Neuronal stem cell (in vitro differentiated cells): Measurements from ENCODE around the gene LLGL2.
A peak's percentile ranks its signal among the peaks of the same experiment; 100 is the strongest.

Experiments used
- DNase-seq: peaks from one replicate; pipeline ENCODE4 v3.0.0-alpha.2; 2013; ENCODE audit warnings: low spot score
- H2AFZ ChIP-seq: one replicate; pipeline ENCODE4 v1.6.1; 2013; ENCODE audit warnings: mild to moderate bottlenecking, low read length, inconsistent platforms
- H2AK5ac ChIP-seq: 2 replicates; pipeline ENCODE4 v1.6.1; 2013; ENCODE audit warnings: low read depth, mild to moderate bottlenecking, inconsistent platforms, low read length, moderate library complexity, mixed read lengths
- H2BK120ac ChIP-seq: 2 replicates; pipeline ENCODE4 v1.6.1; 2013; ENCODE audit warnings: low read depth, mild to moderate bottlenecking, inconsistent platforms, low read length, moderate library complexity, mixed read lengths
- H2BK12ac ChIP-seq: one replicate; pipeline ENCODE4 v1.6.1; 2013; ENCODE audit warnings: low read length, inconsistent platforms
- H2BK15ac ChIP-seq: 2 replicates; pipeline ENCODE4 v1.6.1; 2013; ENCODE audit warnings: mild to moderate bottlenecking, low read length, inconsistent platforms, mixed read lengths
- H2BK5ac ChIP-seq: one replicate; pipeline ENCODE4 v1.6.1; 2013; ENCODE audit warnings: inconsistent platforms, mild to moderate bottlenecking, low read length, moderate library complexity
- H3K14ac ChIP-seq: one replicate; pipeline ENCODE4 v1.6.1; 2013; ENCODE audit warnings: low read length, inconsistent platforms
- H3K18ac ChIP-seq: 2 replicates; pipeline ENCODE4 v1.6.1; 2013; ENCODE audit warnings: low read length, inconsistent platforms
- H3K23ac ChIP-seq: 2 replicates; pipeline ENCODE4 v1.6.1; 2013; ENCODE audit warnings: low read depth, mild to moderate bottlenecking, mixed read lengths, low read length, inconsistent platforms; ENCODE audit not compliant: poor library complexity
- H3K27ac ChIP-seq: replicated peaks from 3 replicates; pipeline ENCODE4 v1.5.1; 2013; ENCODE audit warnings: low read length, inconsistent platforms
- H3K27me3 ChIP-seq, 3 experiments: 2 replicates each; pipeline ENCODE4 v1.6.1; 2013; ENCODE audit warnings: low read length in 3 of 3, mild to moderate bottlenecking in 2 of 3, inconsistent platforms in 1 of 3, low read depth in 1 of 3, mixed read lengths in 1 of 3, moderate library complexity in 1 of 3; ENCODE audit not compliant: control insufficient read depth in 3 of 3, insufficient read depth in 3 of 3
- H3K36me3 ChIP-seq, 2 donors: replicated peaks in 1 of 2; 2 replicates each; pipeline ENCODE4 v1.6.1; 2013; ENCODE audit warnings: low read length in 2 of 2; ENCODE audit not compliant: control insufficient read depth in 2 of 2, insufficient read depth in 2 of 2
- H3K4ac ChIP-seq: 2 replicates; pipeline ENCODE4 v1.6.1; 2013; ENCODE audit warnings: inconsistent platforms, mild to moderate bottlenecking, low read length, moderate library complexity
- H3K4me1 ChIP-seq, 2 donors: 1 replicate in 1 of 2; 2 replicates in 1 of 2; pipeline ENCODE4 v1.6.1; 2013; ENCODE audit warnings: low read length in 2 of 2, low read depth in 1 of 2; ENCODE audit not compliant: control insufficient read depth in 2 of 2, insufficient read depth in 1 of 2
- H3K4me2 ChIP-seq: one replicate; pipeline ENCODE4 v1.6.1; 2013; ENCODE audit warnings: mild to moderate bottlenecking, low read length, inconsistent platforms; ENCODE audit not compliant: insufficient read depth, poor library complexity, severe bottlenecking
- H3K4me3 ChIP-seq, 2 donors: 2 replicates each; pipeline ENCODE4 v1.5.1; 2013; ENCODE audit warnings: low read length in 2 of 2, mild to moderate bottlenecking in 2 of 2, inconsistent platforms in 1 of 2, moderate library complexity in 1 of 2
- H3K79me1 ChIP-seq: one replicate; pipeline ENCODE4 v1.6.1; 2013; ENCODE audit warnings: low read depth, mild to moderate bottlenecking, inconsistent platforms, low read length, moderate library complexity
- H3K9ac ChIP-seq: one replicate; pipeline ENCODE4 v1.6.1; 2013; ENCODE audit warnings: mild to moderate bottlenecking, low read depth, low read length, inconsistent platforms; ENCODE audit not compliant: poor library complexity
- H3K9me3 ChIP-seq, 2 donors: replicated peaks in 1 of 2; 2 replicates each; pipeline versions ENCODE3 to v1.6.1; 2013; ENCODE audit warnings: low read length in 2 of 2, mild to moderate bottlenecking in 2 of 2, inconsistent platforms in 1 of 2, low read depth in 1 of 2, mixed read lengths in 1 of 2, moderate library complexity in 1 of 2; ENCODE audit not compliant: control insufficient read depth in 2 of 2, insufficient read depth in 1 of 2
- H4K8ac ChIP-seq: one replicate; pipeline ENCODE4 v1.6.1; 2013; ENCODE audit warnings: low read depth, mild to moderate bottlenecking, inconsistent platforms, low read length, moderate library complexity
- H4K91ac ChIP-seq: one replicate; pipeline ENCODE4 v1.6.1; 2013; ENCODE audit warnings: low read length, low read depth, mild to moderate bottlenecking, inconsistent platforms; ENCODE audit not compliant: poor library complexity
- WGBS, 2 donors: extraction: QIAGEN DNeasy Blood & Tissue Kit; methylation state at CpG; one replicate each; pipeline ENCODE4 v1.1.7; 2013; ENCODE audit warnings: missing lambda C conversion rate in 2 of 2, mixed read lengths in 1 of 2; ENCODE audit not compliant: insufficient read length in 2 of 2, insufficient replicate concordance in 1 of 2; ENCODE audit errors: extremely low coverage in 2 of 2; 5-methylcytosine and 5-hydroxymethylcytosine counted together

Gene LLGL2

GRCh38 chr17:75594499-75595283 lies 69.2 kb downstream of the LLGL2 start:
- no peaks in the 10 kb centered on the region for H3K9me3 ChIP-seq
- peak overlapping the region; percentile 1 for H4K91ac ChIP-seq
- H3K27me3 ChIP-seq: peaks cover 0 to 35% (median 7%) of the 10 kb centered on the region in 3 experiments
- peak overlapping the region; percentile 93 for H3K4ac ChIP-seq
- peak overlapping the region; percentile 4 for H2BK12ac ChIP-seq
- no peak overlapping the region for H2BK15ac ChIP-seq
- H3K36me3 ChIP-seq: no peaks in the 10 kb centered on the region
- peak overlapping the region; percentile 38 for H3K9ac ChIP-seq
- H2AK5ac ChIP-seq: peak overlapping the region; percentile 47
- no peak overlapping the region for H2BK120ac ChIP-seq
- no peak overlapping the region for H3K4me2 ChIP-seq
- peak overlapping the region; percentile 0 for H3K18ac ChIP-seq
- peak overlapping the region; percentile 53 for H2BK5ac ChIP-seq
- no peak overlapping the region for H2AFZ ChIP-seq
- H3K4me1 ChIP-seq: no peaks in the 10 kb centered on the region
- H3K27ac ChIP-seq: no peak overlapping the region
- H4K8ac ChIP-seq: peak overlapping the region; percentile 17
- H3K79me1 ChIP-seq: peaks cover 3% of the 10 kb centered on the region
- peak overlapping the region; percentile 94 for H3K14ac ChIP-seq
- WGBS, 2 donors: no CpG with 5 or more reads among the region's 28 CpGs
- H3K4me3 ChIP-seq: no peak overlapping the region
- DNase-seq: no peak
- peak overlapping the region; percentile 85 for H3K23ac ChIP-seq

- no peak for DNase-seq
- WGBS, 2 donors: no CpG with 5 or more reads among the region's 13 CpGs
- Histone ChIP-seq H3K36me3 (no peaks in the 10 kb centered on the region), H2AFZ (no peak overlapping the region), H2BK15ac (no peak overlapping the region), H3K4me2 (no peak overlapping the region), H2BK5ac (no peak overlapping the region), H3K27ac (no peak overlapping the region), H2BK12ac (no peak overlapping the region), H2AK5ac (peak overlapping the region; percentile 47), H3K4ac (no peak overlapping the region), H3K14ac (no peak overlapping the region), H3K79me1 (peaks cover 3% of the 10 kb centered on the region), H3K4me1 (no peaks in the 10 kb centered on the region), H3K18ac (peak overlapping the region; percentile 41), H3K9ac (no peak overlapping the region), H3K9me3 (no peaks in the 10 kb centered on the region), H3K4me3 (no peak overlapping the region), H3K27me3 (peaks cover 0 to 34% (median 1%) of the 10 kb centered on the region in 3 experiments), H2BK120ac (no peak overlapping the region), H4K8ac (no peak overlapping the region), H4K91ac (no peak overlapping the region), H3K23ac (peak overlapping the region; percentile 85)
Measured at GRCh38 chr17:75595284-75595919, 69.9 kb downstream of the LLGL2 start.

GRCh38 chr17:75595920-75596313 lies 70.4 kb downstream of the LLGL2 start:
- Histone ChIP-seq H4K91ac (no peak overlapping the region), H2AFZ (no peak overlapping the region), H3K23ac (peak overlapping the region; percentile 94), H2BK5ac (no peak overlapping the region), H4K8ac (no peak overlapping the region), H3K9me3 (no peaks in the 10 kb centered on the region), H2BK120ac (no peak overlapping the region), H2AK5ac (no peak overlapping the region), H3K36me3 (no peaks in the 10 kb centered on the region), H3K27me3 (peaks cover 0 to 29% (median 0%) of the 10 kb centered on the region in 3 experiments), H3K79me1 (peaks cover 3% of the 10 kb centered on the region), H3K4me1 (no peaks in the 10 kb centered on the region), H3K14ac (no peak overlapping the region), H3K18ac (no peak overlapping the region), H2BK15ac (peak overlapping the region; percentile 67), H3K4me3 (no peak overlapping the region), H3K9ac (no peak overlapping the region), H3K27ac (no peak overlapping the region), H3K4me2 (no peak overlapping the region), H2BK12ac (no peak overlapping the region), H3K4ac (no peak overlapping the region)
- whole genome bisulfite sequencing, 2 donors: no CpG with 5 or more reads among the region's 6 CpGs
- no peak for DNase-seq
